IMR-90 (cell line): ENCODE measurements around the gene TUBB4A.

Experiments used
- BHLHE40 ChIP-seq: fragments of 150-350 bp; IDR thresholded peaks from 2 replicates; pipeline ENCODE4 v1.6.1; 2016; ENCODE audit warnings: mild to moderate bottlenecking, low read depth, low read length
- CTCF ChIP-seq: conservative IDR thresholded peaks from 2 replicates; pipeline ENCODE4 v1.5.1; 2012; ENCODE audit warnings: mild to moderate bottlenecking, low read depth, low read length, improper control_type of control experiment
- TF ChIP-seq, protein P1 (sequence below): fragments of 150-350 bp; IDR thresholded peaks from 2 replicates; pipeline ENCODE4 v1.6.1; 2016; ENCODE audit warnings: low read depth, mild to moderate bottlenecking, low read length, moderate library complexity, borderline replicate concordance

GRCh38 chr19:6519289-6519688 lies 17.2 kb upstream of the TUBB4A start:
- TF ChIP-seq CTCF (no peak), BHLHE40 (no peak)
- TF ChIP-seq, protein P1, sequence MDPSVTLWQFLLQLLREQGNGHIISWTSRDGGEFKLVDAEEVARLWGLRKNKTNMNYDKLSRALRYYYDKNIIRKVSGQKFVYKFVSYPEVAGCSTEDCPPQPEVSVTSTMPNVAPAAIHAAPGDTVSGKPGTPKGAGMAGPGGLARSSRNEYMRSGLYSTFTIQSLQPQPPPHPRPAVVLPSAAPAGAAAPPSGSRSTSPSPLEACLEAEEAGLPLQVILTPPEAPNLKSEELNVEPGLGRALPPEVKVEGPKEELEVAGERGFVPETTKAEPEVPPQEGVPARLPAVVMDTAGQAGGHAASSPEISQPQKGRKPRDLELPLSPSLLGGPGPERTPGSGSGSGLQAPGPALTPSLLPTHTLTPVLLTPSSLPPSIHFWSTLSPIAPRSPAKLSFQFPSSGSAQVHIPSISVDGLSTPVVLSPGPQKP, result no peak
